IMR-90 (cell line): ENCODE measurements around the gene NARS2. TPM values are rescaled to one million over a fixed set of nuclear protein-coding genes. Genes with fewer than 3 reads are reported as not detected.

Source experiments
- ATAC-seq: fragments of 200-7000 bp; cut with Tn5 transposase; 2 replicates; pipeline ENCODE4 v1.9.1; 2020; ENCODE audit warnings: low read depth, mild to moderate bottlenecking, moderate library complexity
- BruUV-seq: library from RNA; stranded (reverse); fragments of 400-500 nt; replicated peaks from 2 replicates; lab custom pipeline; 2021; lab: Mats Ljungman, UMichigan
- CTCF ChIA-PET: fragments of 300-600 bp; formaldehyde crosslinking; extraction: SDS; loops from one replicate; lab custom pipeline; 2021; ENCODE audit warnings: antibody characterized with exemption; lab: Yijun Ruan, JAX
- POLR2A ChIA-PET: fragments of 300-600 bp; sonication (Branson Sonifier 250); formaldehyde crosslinking; loops from one replicate; lab custom pipeline; 2022; ENCODE audit warnings: antibody characterized with exemption; ENCODE audit not compliant: unreplicated experiment; lab: Charles Lee
- DNase-seq: peaks from one replicate; pipeline ENCODE4 v3.0.0; 2013
- H2AFZ ChIP-seq: replicated peaks from 2 replicates; pipeline ENCODE3; 2013; ENCODE audit warnings: low read length, mild to moderate bottlenecking; ENCODE audit not compliant: poor library complexity
- H2AK5ac ChIP-seq: 2 replicates; pipeline ENCODE4 v1.6.1; 2013; ENCODE audit warnings: low read depth, low read length, inconsistent platforms
- H2AK9ac ChIP-seq: replicated peaks from 2 replicates; pipeline ENCODE3; 2013; ENCODE audit warnings: mild to moderate bottlenecking, low read depth, low read length, moderate library complexity; ENCODE audit not compliant: poor library complexity
- H2BK120ac ChIP-seq: 2 replicates; pipeline ENCODE4 v1.6.1; 2013; ENCODE audit warnings: low read depth, low read length, inconsistent platforms
- H2BK15ac ChIP-seq: 3 replicates; pipeline ENCODE4 v1.6.1; 2013; ENCODE audit warnings: low read depth, low read length, inconsistent platforms
- H2BK20ac ChIP-seq: 2 replicates; pipeline ENCODE4 v1.6.1; 2013; ENCODE audit warnings: low read depth, mild to moderate bottlenecking, inconsistent platforms, low read length, moderate library complexity
- H2BK5ac ChIP-seq: 2 replicates; pipeline ENCODE4 v1.6.1; 2013; ENCODE audit warnings: mild to moderate bottlenecking, low read depth, low read length, inconsistent platforms; ENCODE audit not compliant: poor library complexity, severe bottlenecking
- H3K14ac ChIP-seq: replicated peaks from 2 replicates; pipeline ENCODE4 v1.6.1; 2013; ENCODE audit warnings: low read depth, low read length, inconsistent platforms
- H3K18ac ChIP-seq: 2 replicates; pipeline ENCODE4 v1.6.1; 2013; ENCODE audit warnings: low read depth, low read length, control low read depth
- H3K23ac ChIP-seq: 2 replicates; pipeline ENCODE4 v1.6.1; 2013; ENCODE audit warnings: low read depth, low read length, inconsistent platforms
- H3K27ac ChIP-seq: 2 replicates; pipeline ENCODE4 v1.5.1; 2013; ENCODE audit warnings: mild to moderate bottlenecking, control low read depth, low read length; ENCODE audit not compliant: insufficient read depth
- H3K27me3 ChIP-seq: 2 replicates; pipeline ENCODE4 v1.6.1; 2013; ENCODE audit warnings: low read length; ENCODE audit not compliant: control insufficient read depth, insufficient read depth
- H3K36me3 ChIP-seq: 2 replicates; pipeline ENCODE4 v1.6.1; 2013; ENCODE audit warnings: low read length, mixed read lengths; ENCODE audit not compliant: control insufficient read depth, insufficient read depth
- H3K4ac ChIP-seq: 2 replicates; pipeline ENCODE4 v1.6.1; 2013; ENCODE audit warnings: low read depth, low read length, inconsistent platforms
- H3K4me1 ChIP-seq: 2 replicates; pipeline ENCODE4 v1.6.1; 2013; ENCODE audit warnings: low read length, mixed read lengths; ENCODE audit not compliant: control insufficient read depth, insufficient read depth
- H3K4me2 ChIP-seq: 2 replicates; pipeline ENCODE4 v1.6.1; 2013; ENCODE audit warnings: low read depth, mild to moderate bottlenecking, control low read depth, low read length, moderate library complexity
- H3K4me3 ChIP-seq: 2 replicates; pipeline ENCODE4 v1.5.1; 2013; ENCODE audit warnings: low read depth, mild to moderate bottlenecking, control low read depth, low read length, moderate library complexity; ENCODE audit not compliant: insufficient read depth
- H3K56ac ChIP-seq: 2 replicates; pipeline ENCODE4 v1.6.1; 2013; ENCODE audit warnings: low read length, inconsistent platforms; ENCODE audit not compliant: insufficient read depth; ENCODE audit errors: extremely low read depth
- H3K79me1 ChIP-seq, 2 experiments: 2 replicates each; pipeline ENCODE4 v1.6.1; 2013; ENCODE audit warnings: low read length in 2 of 2, inconsistent platforms in 1 of 2, low read depth in 1 of 2
- H3K9ac ChIP-seq: 2 replicates; pipeline ENCODE4 v1.6.1; 2013; ENCODE audit warnings: low read depth, low read length, control low read depth
- H3K9me1 ChIP-seq: 2 replicates; pipeline ENCODE4 v1.6.1; 2013; ENCODE audit warnings: low read length, inconsistent platforms; ENCODE audit not compliant: insufficient read depth
- H3K9me3 ChIP-seq: 2 replicates; pipeline ENCODE4 v1.6.1; 2013; ENCODE audit warnings: low read length; ENCODE audit not compliant: control insufficient read depth, insufficient read depth
- H4K20me1 ChIP-seq: 2 replicates; pipeline ENCODE4 v1.6.1; 2013; ENCODE audit warnings: low read length, inconsistent platforms; ENCODE audit not compliant: insufficient read depth
- H4K5ac ChIP-seq: 2 replicates; pipeline ENCODE4 v1.6.1; 2013; ENCODE audit warnings: mild to moderate bottlenecking, low read depth, low read length, control low read depth
- H4K8ac ChIP-seq, 2 experiments: 2 replicates each; pipeline ENCODE4 v1.6.1; 2013; ENCODE audit warnings: low read depth in 2 of 2, low read length in 2 of 2, control low read depth in 1 of 2, inconsistent platforms in 1 of 2
- H4K91ac ChIP-seq: 2 replicates; pipeline ENCODE4 v1.6.1; 2013; ENCODE audit warnings: low read depth, low read length, inconsistent platforms; ENCODE audit not compliant: insufficient read depth
- BHLHE40 ChIP-seq: fragments of 150-350 bp; IDR thresholded peaks from 2 replicates; pipeline ENCODE4 v1.6.1; 2016; ENCODE audit warnings: mild to moderate bottlenecking, low read depth, low read length
- CEBPB ChIP-seq: IDR thresholded peaks from 2 replicates; pipeline ENCODE4 v1.6.1; 2012; ENCODE audit warnings: low read depth, low read length, improper control_type of control experiment
- CTCF ChIP-seq: conservative IDR thresholded peaks from 2 replicates; pipeline ENCODE4 v1.5.1; 2012; ENCODE audit warnings: mild to moderate bottlenecking, low read depth, low read length, improper control_type of control experiment
- FOS ChIP-seq: fragments of 150-350 bp; IDR thresholded peaks from 2 replicates; pipeline ENCODE4 v1.6.1; 2016; ENCODE audit warnings: low read depth, low read length
- MAFK ChIP-seq: IDR thresholded peaks from 2 replicates; pipeline ENCODE4 v1.6.1; 2012; ENCODE audit warnings: low read depth, low read length, improper control_type of control experiment
- MAZ ChIP-seq: IDR thresholded peaks from 2 replicates; pipeline ENCODE4 v1.6.1; 2012; ENCODE audit warnings: low read depth, mild to moderate bottlenecking, low read length, improper control_type of control experiment, moderate library complexity, borderline replicate concordance
- NFE2L2 ChIP-seq: fragments of 150-350 bp; IDR thresholded peaks from 2 replicates; pipeline ENCODE4 v1.6.1; 2016; ENCODE audit warnings: low read depth, mild to moderate bottlenecking, low read length
- POLR2A ChIP-seq: IDR thresholded peaks from 2 replicates; pipeline ENCODE4 v1.6.1; 2012; ENCODE audit warnings: mild to moderate bottlenecking, low read depth, low read length
- RCOR1 ChIP-seq: IDR thresholded peaks from 2 replicates; pipeline ENCODE4 v1.6.1; 2012; ENCODE audit warnings: mild to moderate bottlenecking, low read length, improper control_type of control experiment; ENCODE audit not compliant: insufficient replicate concordance
- WGBS, 2 experiments: methylation state at CpG; one replicate each; pipeline versions ENCODE4 v1.1.5 to v1.1.7; 2013; ENCODE audit warnings: missing lambda C conversion rate in 2 of 2; ENCODE audit not compliant: insufficient read length in 1 of 2; ENCODE audit errors: extremely low coverage in 2 of 2; 5-methylcytosine and 5-hydroxymethylcytosine counted together
- dilution Hi-C: fragments of 300-500 bp; cut with HindIII; formaldehyde crosslinking; loops from one replicate; pipeline ENCODE4 v1.14.3; 2018; ENCODE audit warnings: low sequenced_read_pairs; ENCODE audit not compliant: unreplicated experiment
- in situ Hi-C: fragments of 300-500 bp; cut with MboI; formaldehyde crosslinking; loops from 3 replicates; pipeline ENCODE4 v1.14.3; 2019; ENCODE audit warnings: low sequenced_read_pairs, inconsistent platforms, mixed read lengths
- intact Hi-C: fragments of 100-400 bp; cut with micrococcal nuclease; formaldehyde crosslinking; loops from 2 replicates; pipeline ENCODE4 v1.10.0; 2022
- polyA plus RNA-seq, 3 experiments: library from polyadenylated mRNA; depleted of rRNA; stranded (reverse); fragments of >200 nt; gene quantifications; 2 replicates each; pipeline ENCODE4 v1.2.3, GENCODE V29; 2012; ENCODE audit warnings: low replicate concordance in 1 of 3
- total RNA-seq: library from RNA; depleted of rRNA; stranded (reverse); fragments of >200 nt; gene quantifications from 2 replicates; pipeline ENCODE4 v1.2.3, GENCODE V29; 2012

The NARS2 gene
- total and polyA plus RNA-seq, 2 of the 4 experiments (the other 2 are of a cell fraction) = 8.0 to 15.8 TPM

DNA sequence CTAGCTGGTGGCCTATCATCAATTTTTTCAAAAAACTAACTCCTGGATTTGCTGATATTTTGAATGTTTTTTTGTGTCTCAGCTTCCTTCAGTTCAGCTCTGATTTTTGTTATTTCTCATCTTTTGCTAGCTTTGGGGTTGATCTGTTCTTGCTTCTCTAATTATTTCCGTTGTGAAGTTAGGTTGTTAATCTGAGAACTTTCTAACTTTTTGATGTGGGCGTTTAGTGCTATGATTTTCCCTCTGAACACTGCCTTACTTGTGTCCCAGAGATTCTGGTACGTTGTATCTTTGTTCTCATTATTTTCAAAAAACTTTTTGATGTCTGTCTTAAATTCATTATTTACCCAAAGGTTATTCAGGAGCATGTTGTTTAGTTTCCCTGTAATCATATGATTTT lies 19.1 kb downstream of the NARS2 start:
- H3K4me3 ChIP-seq = no peak overlapping the region
- H3K9me1 ChIP-seq = no peaks in the 10 kb centered on the region
- no peak for ATAC-seq
- no peak overlapping the region for H4K5ac ChIP-seq
- no peak overlapping the region for H3K4me2 ChIP-seq
- no peak overlapping the region for H3K56ac ChIP-seq
- no peak overlapping the region for H3K23ac ChIP-seq
- no TSS peak for BruUV-seq
- in situ Hi-C loops (no loop called here), dilution Hi-C loops (no loop called here), intact Hi-C loops (no loop called here)
- H3K36me3 ChIP-seq = no peaks in the 10 kb centered on the region
- TF ChIP-seq RCOR1 (no peak), CTCF (no peak), BHLHE40 (no peak), CEBPB (no peak), FOS (no peak), MAFK (no peak), NFE2L2 (no peak), MAZ (no peak), POLR2A (no peak)
- no peak overlapping the region for H3K4ac ChIP-seq
- POLR2A ChIA-PET = no interaction called here
- H3K14ac ChIP-seq = no peak overlapping the region
- no peak overlapping the region for H3K18ac ChIP-seq
- H4K91ac ChIP-seq = no peak overlapping the region
- DNase-seq = no peak
- H3K4me1 ChIP-seq = peaks cover under 1% of the 10 kb centered on the region
- no CpG with 5 or more reads among the region's 3 CpGs for whole genome bisulfite sequencing, 2 experiments
- no peaks in the 10 kb centered on the region for H4K20me1 ChIP-seq
- H3K27me3 ChIP-seq = no peaks in the 10 kb centered on the region
- H2AK5ac ChIP-seq = no peak overlapping the region
- no peak overlapping the region for H3K9ac ChIP-seq
- no peak overlapping the region for H2BK120ac ChIP-seq
- no peaks in the 10 kb centered on the region for H3K9me3 ChIP-seq
- H3K79me1 ChIP-seq = peaks cover 7 to 17% of the 10 kb centered on the region in 2 experiments; a peak in 3 of 4 replicates
- H2AK9ac ChIP-seq = no peak overlapping the region
- no peak overlapping the region for H2BK20ac ChIP-seq
- no peak overlapping the region for H2BK15ac ChIP-seq
- CTCF ChIA-PET = no interaction called here
- H4K8ac ChIP-seq = no peak overlapping the region
- H3K27ac ChIP-seq = no peak overlapping the region
- no peak overlapping the region for H2AFZ ChIP-seq
- H2BK5ac ChIP-seq = no peak overlapping the region
